Right renal pelvis (tissue), 4 donors: ENCODE data around the gene MAPT. TPM values are rescaled to one million over a fixed set of nuclear protein-coding genes. Genes with fewer than 3 reads are reported as not detected.

Experiments
- DNase-seq, 4 donors: peaks; one replicate each; pipeline ENCODE4 v3.0.0-alpha.2; 2013; ENCODE audit warnings: low read depth in 4 of 4, low spot score in 3 of 4, missing footprints in 1 of 4
- polyA plus RNA-seq, 4 donors: library from polyadenylated mRNA; unstranded; fragments of 120-200 nt; gene quantifications; one replicate each; pipeline ENCODE4 v1.2.1, GENCODE V29; 2013; ENCODE audit not compliant: insufficient read length in 4 of 4

MAPT gene
- polyA plus RNA-seq, 4 donors, result 8.8 to 12.7 (median 10.3) TPM

- DNase-seq, result no peak
Observed at GRCh38 chr17:45984368-45984767, 90.0 kb downstream of the MAPT start.

GRCh38 chr17:45985447-45985846 is 91.1 kb downstream of the MAPT start:
- no peak for DNase-seq

GRCh38 chr17:45986056-45986455 is 91.7 kb downstream of the MAPT start:
- DNase-seq, result no peak

- DNase-seq, result no peak
Observed at GRCh38 chr17:45987706-45988105, 93.4 kb downstream of the MAPT start.

- no peak for DNase-seq
Observed at GRCh38 chr17:45989759-45990158, 95.4 kb downstream of the MAPT start.

GRCh38 chr17:45990886-45991285 is 96.5 kb downstream of the MAPT start:
- no peak for DNase-seq

- DNase-seq, result no peak
Observed at GRCh38 chr17:45991341-45991740, 97.0 kb downstream of the MAPT start.

GRCh38 chr17:45992175-45992574 is 97.8 kb downstream of the MAPT start:
- DNase-seq, result no peak

- no peak for DNase-seq
Observed at GRCh38 chr17:45992904-45993303, 98.5 kb downstream of the MAPT start.

- DNase-seq, result no peak
Observed at GRCh38 chr17:45993962-45994627, 99.7 kb downstream of the MAPT start.

GRCh38 chr17:45994987-45995386 is 100.6 kb downstream of the MAPT start:
- DNase-seq, result no peak

- no peak for DNase-seq
Observed at GRCh38 chr17:45995627-45996270, 101.4 kb downstream of the MAPT start.

- DNase-seq, result no peak
Observed at GRCh38 chr17:45996282-45996937, 102.1 kb downstream of the MAPT start.

GRCh38 chr17:45997166-45997565 is 102.8 kb downstream of the MAPT start:
- DNase-seq, result no peak

- DNase-seq, result no peak
Observed at GRCh38 chr17:45997624-45998023, 103.3 kb downstream of the MAPT start.

GRCh38 chr17:45998987-45999899 is 104.9 kb downstream of the MAPT start, which contains the start of gene STH:
STH (plus strand) TSS chr17:45999250; CDS start chr17:45999280, 30 bp downstream.
- no peak for DNase-seq

- no peak for DNase-seq
Observed at GRCh38 chr17:45999900-46000290, 105.5 kb downstream of the MAPT start.

- DNase-seq, result no peak
Observed at GRCh38 chr17:46000292-46000691, 105.9 kb downstream of the MAPT start.

- DNase-seq, result no peak
Observed at GRCh38 chr17:46000757-46001156, 106.4 kb downstream of the MAPT start.

GRCh38 chr17:46001390-46002310 is 107.3 kb downstream of the MAPT start:
- no peak for DNase-seq
